ENCODE measurements around the gene PITPNM3.

Gene PITPNM3

DNA sequence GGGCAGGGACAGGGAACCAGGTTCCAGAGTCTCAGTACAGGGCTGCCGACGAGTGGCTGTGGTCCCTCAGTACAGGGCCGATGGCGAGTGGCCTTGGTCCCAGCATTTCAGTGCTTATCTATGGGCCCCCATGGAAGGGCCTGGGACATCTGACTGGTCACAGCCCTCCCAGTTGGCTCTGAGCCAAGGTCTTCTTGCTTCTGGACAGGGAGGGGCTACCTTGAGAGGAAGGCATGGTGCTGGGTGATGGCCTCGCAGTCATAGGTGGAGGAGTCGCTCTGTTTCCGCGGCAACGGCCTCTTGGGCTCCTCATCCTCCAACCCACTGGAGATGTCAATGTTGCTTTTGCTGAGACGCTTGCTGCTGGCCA lies 79.6 kb downstream of the PITPNM3 start:
- ATAC-seq = no peak
- Mint-ChIP-seq H3K27ac (no peak overlapping the region), H3K4me1 (peaks cover 6% of the 10 kb centered on the region), H3K27me3 (peaks cover 6% of the 10 kb centered on the region), H3K9me3 (no peaks in the 10 kb centered on the region), H3K4me3 (no peak overlapping the region)
- DNase-seq = no peak

DNA sequence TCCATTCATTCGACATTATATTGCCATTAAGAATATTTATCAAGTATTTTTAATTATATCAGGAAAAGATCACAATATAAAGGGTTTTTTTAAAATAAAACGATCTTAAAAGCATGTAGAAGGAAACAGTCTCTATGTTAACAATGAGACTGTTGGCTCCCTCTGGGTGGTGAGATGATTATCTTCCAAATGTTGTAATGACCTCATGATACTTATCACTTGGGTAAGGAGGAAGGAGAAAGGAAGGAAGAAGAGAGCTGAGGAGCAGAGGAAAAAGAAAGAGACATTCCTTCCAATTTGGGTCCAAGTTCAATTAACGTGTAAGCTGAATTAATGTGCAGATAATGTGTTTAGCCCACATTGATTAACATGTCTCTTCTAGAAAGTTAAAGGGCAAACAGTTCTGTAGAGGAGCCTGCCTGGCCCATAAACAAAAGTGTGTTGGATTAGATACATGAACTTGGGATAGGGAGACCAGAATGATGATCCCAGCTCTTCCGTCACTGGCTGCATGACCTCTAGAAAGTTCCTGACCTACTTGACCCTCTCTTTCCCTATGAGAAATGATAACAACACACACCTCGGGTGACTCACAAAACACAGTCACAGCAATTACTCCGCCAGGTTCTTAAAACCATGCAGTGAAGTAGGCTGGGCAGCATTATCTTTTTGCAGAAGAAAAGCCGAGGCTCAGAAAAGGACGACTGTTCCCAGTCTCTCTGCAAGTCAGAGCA lies 80.1 kb downstream of the PITPNM3 start:
- Mint-ChIP-seq H3K4me1 (peaks cover 6% of the 10 kb centered on the region), H3K4me3 (no peak overlapping the region), H3K27ac (no peak overlapping the region), H3K9me3 (no peaks in the 10 kb centered on the region), H3K27me3 (peaks cover 5% of the 10 kb centered on the region)
- DNase-seq = no peak
- ATAC-seq = no peak

DNA sequence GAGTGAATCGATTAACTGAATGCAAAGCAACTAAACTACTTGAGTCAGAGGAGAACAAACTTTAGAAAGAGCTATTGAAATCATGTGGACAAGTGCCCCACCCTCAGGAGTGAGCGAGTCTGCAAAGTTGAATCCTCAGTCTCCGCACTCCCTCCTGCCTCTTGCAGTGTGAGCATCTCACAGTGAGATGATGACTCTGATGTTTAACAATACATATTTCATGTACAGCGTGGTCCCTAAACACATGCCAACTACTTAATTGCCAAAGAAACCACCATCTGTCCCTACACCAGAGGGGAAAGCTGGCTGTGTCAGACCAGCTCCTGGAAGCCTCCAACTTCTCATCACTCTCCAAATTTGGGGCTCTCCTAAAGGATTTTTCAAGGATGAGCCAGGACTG lies 80.9 kb downstream of the PITPNM3 start:
- no peaks in the 10 kb centered on the region for H3K9me3 Mint-ChIP-seq
- no peak overlapping the region for H3K4me3 Mint-ChIP-seq
- no peaks in the 10 kb centered on the region for H3K27me3 Mint-ChIP-seq
- ATAC-seq = no peak
- no peak overlapping the region for H3K27ac Mint-ChIP-seq
- no peak for DNase-seq
- H3K4me1 Mint-ChIP-seq = peaks cover 6% of the 10 kb centered on the region

GRCh38 chr17:6474906-6475305 lies 81.4 kb downstream of the PITPNM3 start:
- ATAC-seq = no peak
- Mint-ChIP-seq H3K9me3 (no peaks in the 10 kb centered on the region), H3K27ac (peak overlapping the region in 1 of 2 donors; percentile 7), H3K4me3 (no peak overlapping the region), H3K4me1 (peaks cover 6% of the 10 kb centered on the region), H3K27me3 (no peaks in the 10 kb centered on the region)
- no peak for DNase-seq

- DNase-seq (no peak), ATAC-seq (no peak)
- H3K27me3 Mint-ChIP-seq = no peaks in the 10 kb centered on the region
- no peaks in the 10 kb centered on the region for H3K9me3 Mint-ChIP-seq
- no peak overlapping the region for H3K4me3 Mint-ChIP-seq
- H3K27ac Mint-ChIP-seq = no peak overlapping the region
- H3K4me1 Mint-ChIP-seq = peaks cover 6% of the 10 kb centered on the region
Measured at GRCh38 chr17:6474376-6474775, 82.0 kb downstream of the PITPNM3 start.

DNA sequence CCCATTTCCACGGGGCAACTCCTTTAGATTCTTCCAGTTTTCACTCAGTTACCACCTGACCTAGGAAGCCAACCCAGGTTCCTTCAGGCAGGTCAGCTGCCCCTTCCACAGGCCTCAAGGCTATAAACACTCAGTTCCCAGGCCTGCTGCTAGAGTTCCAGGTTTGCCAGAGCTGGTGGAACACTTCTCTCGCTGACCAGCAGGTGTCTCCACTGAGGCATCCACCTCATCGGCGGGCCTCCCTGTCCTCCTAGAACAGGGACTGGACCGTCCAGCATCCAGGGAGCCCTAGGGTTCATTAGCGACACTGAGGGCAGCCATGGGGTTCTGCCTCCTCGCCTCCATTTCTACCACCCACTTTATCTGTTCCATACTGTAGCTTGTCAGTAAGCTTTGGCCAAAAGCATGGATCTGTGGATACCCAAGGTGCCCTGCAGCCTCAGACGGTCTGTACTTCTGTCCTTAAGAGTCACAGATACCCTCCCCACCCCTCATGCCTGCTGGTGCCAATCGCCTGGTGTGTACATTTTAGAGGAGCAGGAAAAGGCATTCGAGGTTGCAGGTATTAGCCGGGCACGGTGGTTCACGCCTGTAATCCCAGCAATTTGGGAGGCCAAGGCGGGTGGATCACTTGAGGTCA lies 83.1 kb downstream of the PITPNM3 start:
- peak; percentile 71 to 75 for DNase-seq
- Mint-ChIP-seq H3K9me3 (no peaks in the 10 kb centered on the region), H3K27ac (peak overlapping the region; percentile 59 to 69), H3K4me1 (peaks cover 6% of the 10 kb centered on the region), H3K4me3 (no peak overlapping the region), H3K27me3 (no peaks in the 10 kb centered on the region)
- ATAC-seq = peak; percentile 58

- Mint-ChIP-seq H3K9me3 (no peaks in the 10 kb centered on the region), H3K4me1 (peaks cover 6% of the 10 kb centered on the region), H3K4me3 (no peak overlapping the region), H3K27ac (no peak overlapping the region), H3K27me3 (no peaks in the 10 kb centered on the region)
- ATAC-seq = no peak
- no peak for DNase-seq
Measured at GRCh38 chr17:6472517-6472916, 83.8 kb downstream of the PITPNM3 start.

DNA sequence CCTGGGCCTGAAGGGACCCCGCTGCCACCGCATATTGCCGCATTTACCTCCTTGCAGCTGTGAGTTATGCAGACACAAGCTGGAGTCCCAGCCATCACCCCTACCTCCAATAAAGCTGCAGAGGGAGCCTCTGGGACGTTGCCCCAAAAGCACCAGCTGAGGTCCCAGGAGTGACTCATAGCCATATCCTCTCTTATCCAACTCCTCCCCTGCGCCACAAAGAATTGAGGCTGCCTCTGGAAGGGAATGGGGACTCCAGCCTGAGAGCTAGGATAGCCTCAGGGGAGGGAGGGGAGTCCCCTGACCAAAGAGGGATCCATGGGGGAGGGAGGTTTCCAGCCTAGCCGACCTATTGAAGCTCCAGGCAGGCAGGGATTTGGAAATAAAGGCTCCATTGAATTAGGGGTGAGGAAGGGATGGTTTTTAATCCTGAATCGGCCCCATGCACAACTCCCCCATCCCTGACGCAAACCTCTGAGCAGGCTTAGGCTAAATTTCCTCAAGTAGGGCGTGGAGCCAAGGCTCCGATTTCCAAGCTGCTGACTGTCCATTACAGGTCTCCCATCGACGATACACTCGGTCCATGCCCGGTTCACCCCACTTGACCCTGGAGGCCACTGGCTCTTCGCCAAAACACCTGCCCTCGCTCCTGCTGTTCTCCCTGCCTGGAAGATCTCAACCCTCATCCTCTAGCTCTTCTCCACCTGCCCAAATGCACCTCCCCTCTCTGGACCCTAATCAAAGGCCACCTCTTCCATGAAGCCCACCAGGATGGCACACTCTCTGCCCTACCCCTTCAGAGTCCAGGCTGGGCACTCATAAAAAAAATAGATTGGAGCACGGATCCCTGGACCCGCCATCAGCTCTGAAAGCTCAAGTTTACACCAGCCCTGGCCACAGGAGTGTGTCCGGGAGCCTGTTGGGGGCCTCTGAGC lies 84.6 kb downstream of the PITPNM3 start:
- Mint-ChIP-seq H3K4me3 (no peak overlapping the region), H3K27me3 (no peaks in the 10 kb centered on the region), H3K27ac (no peak overlapping the region), H3K4me1 (peaks cover 6% of the 10 kb centered on the region), H3K9me3 (no peaks in the 10 kb centered on the region)
- ATAC-seq (no peak), DNase-seq (no peak)

GRCh38 chr17:6470751-6471521 lies 85.4 kb downstream of the PITPNM3 start:
- Mint-ChIP-seq H3K4me1 (peaks cover 6% of the 10 kb centered on the region), H3K27ac (no peak overlapping the region), H3K9me3 (no peaks in the 10 kb centered on the region), H3K27me3 (no peaks in the 10 kb centered on the region), H3K4me3 (no peak overlapping the region)
- DNase-seq = no peak
- ATAC-seq = no peak

DNA sequence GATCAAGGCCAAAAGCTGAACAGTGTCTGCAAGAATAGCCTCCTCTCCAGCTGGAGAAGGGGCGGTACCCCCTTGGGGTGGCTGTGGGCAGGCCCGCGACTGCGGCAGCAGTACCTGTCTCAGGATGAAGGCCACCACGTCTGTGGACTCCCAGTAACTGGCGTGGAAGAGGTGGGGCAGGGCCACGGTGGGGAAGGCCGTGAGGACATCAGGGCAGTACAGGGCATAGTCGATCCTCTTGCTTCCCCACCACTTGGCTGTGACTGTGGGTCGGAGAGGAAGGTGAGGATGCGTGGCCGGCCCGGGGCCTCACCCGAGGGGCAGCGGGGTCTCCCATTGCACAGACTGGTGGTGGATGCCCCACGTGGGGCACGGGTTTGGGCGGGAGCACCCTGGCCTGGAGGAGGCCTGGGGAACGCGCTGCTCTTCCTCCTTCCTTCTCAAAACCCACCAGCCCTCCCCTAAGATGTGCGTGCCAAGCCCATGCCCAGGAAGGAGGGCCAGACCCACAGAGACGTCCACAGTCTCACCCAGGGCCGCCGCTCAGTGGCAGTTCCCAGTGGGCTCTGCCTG lies 86.1 kb downstream of the PITPNM3 start:
- no peak overlapping the region for H3K4me3 Mint-ChIP-seq
- H3K9me3 Mint-ChIP-seq = no peaks in the 10 kb centered on the region
- ATAC-seq = peak; percentile 17
- peaks cover 6% of the 10 kb centered on the region for H3K4me1 Mint-ChIP-seq
- no peaks in the 10 kb centered on the region for H3K27me3 Mint-ChIP-seq
- H3K27ac Mint-ChIP-seq = no peak overlapping the region
- DNase-seq = no peak

DNA sequence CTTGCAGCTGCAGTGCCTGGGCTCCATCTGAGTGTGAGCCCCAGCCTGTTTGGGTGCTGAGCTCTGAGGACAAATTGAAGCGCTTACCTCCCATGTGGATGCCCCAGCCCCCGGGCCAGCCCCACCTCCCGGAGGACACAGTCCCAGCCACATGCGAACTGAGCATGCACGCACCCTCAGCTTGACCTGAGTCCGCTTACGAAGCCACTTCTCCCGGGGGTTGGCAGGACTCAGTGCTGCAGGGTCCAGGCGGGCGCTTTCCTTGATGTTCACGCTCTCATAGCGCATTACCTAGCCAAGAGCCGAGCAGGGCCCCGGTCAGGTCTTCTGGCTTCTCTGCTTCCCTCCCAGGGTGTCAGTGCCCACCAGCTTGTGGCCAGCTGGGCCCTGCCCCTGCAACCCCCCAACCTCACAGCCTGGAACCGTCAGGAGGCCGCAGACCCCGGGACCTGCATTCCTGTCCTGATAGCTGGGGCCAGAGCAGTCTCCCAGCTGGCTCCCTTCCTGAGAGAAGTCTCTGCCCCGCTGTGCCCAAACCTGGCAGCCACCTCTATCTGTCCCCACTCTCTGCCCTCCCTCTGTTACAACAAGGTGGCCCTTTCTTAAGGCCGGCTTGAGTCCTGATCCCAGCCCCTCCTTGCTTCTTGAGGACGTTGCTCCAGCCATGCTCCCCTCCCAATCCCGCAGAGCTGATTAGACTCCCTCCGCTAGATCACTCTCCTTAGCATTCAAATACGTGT lies 88.1 kb downstream of the PITPNM3 start:
- Mint-ChIP-seq H3K27ac (no peak overlapping the region), H3K27me3 (no peaks in the 10 kb centered on the region)

DNA sequence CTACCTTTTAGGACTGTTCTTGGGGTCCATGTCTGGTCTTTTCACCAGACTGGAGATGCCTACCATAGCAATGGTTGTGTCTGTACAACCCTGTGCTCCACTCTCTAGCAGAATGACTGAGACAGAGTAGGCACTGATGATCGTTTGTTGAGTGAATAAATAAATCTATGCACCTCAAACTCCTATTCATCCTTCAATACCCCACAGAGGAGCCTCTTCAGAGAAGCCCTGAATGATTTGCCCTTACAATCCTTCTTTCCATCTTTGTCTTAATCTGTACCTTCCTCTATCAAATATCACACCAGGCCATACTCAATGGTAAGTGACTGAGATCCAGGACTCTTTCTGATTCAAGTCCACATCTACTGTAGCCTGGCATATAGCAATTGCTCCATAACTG lies 88.8 kb downstream of the PITPNM3 start:
- Mint-ChIP-seq H3K4me3 (no peak overlapping the region), H3K9me3 (no peaks in the 10 kb centered on the region), H3K4me1 (peaks cover 2% of the 10 kb centered on the region), H3K27me3 (no peaks in the 10 kb centered on the region), H3K27ac (peak overlapping the region in 1 of 2 donors; percentile 9)
- DNase-seq (no peak), ATAC-seq (no peak)

More for the DNA sequence above, 88.1 kb downstream of the PITPNM3 start:
- no peak for DNase-seq
- no peak for ATAC-seq
- no peaks in the 10 kb centered on the region for H3K9me3 Mint-ChIP-seq
- H3K4me3 Mint-ChIP-seq = no peak overlapping the region
- peaks cover 5% of the 10 kb centered on the region for H3K4me1 Mint-ChIP-seq

- no peaks in the 10 kb centered on the region for H3K9me3 Mint-ChIP-seq
- no peak overlapping the region for H3K4me3 Mint-ChIP-seq
- DNase-seq (no peak), ATAC-seq (no peak)
- H3K27me3 Mint-ChIP-seq = no peaks in the 10 kb centered on the region
- H3K27ac Mint-ChIP-seq = no peak overlapping the region
- peaks cover 17% of the 10 kb centered on the region for H3K4me1 Mint-ChIP-seq
Measured at GRCh38 chr17:6465206-6466003, 91.0 kb downstream of the PITPNM3 start.

Measured in stimulated activated naive CD8-positive, alpha-beta T cell treated with anti-CD3 and anti-CD28 coated beads, Interleukin-15, amount 100 ng/mL, for 72 hours (primary cell).